ENCODE measurements around the gene ADGRA1. TPM values are rescaled to one million over a fixed set of nuclear protein-coding genes. Genes with fewer than 3 reads are reported as not detected.

ADGRA1 gene, protein sequence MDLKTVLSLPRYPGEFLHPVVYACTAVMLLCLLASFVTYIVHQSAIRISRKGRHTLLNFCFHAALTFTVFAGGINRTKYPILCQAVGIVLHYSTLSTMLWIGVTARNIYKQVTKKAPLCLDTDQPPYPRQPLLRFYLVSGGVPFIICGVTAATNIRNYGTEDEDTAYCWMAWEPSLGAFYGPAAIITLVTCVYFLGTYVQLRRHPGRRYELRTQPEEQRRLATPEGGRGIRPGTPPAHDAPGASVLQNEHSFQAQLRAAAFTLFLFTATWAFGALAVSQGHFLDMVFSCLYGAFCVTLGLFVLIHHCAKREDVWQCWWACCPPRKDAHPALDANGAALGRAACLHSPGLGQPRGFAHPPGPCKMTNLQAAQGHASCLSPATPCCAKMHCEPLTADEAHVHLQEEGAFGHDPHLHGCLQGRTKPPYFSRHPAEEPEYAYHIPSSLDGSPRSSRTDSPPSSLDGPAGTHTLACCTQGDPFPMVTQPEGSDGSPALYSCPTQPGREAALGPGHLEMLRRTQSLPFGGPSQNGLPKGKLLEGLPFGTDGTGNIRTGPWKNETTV
- total RNA-seq = not detected in 2 replicates

DNA sequence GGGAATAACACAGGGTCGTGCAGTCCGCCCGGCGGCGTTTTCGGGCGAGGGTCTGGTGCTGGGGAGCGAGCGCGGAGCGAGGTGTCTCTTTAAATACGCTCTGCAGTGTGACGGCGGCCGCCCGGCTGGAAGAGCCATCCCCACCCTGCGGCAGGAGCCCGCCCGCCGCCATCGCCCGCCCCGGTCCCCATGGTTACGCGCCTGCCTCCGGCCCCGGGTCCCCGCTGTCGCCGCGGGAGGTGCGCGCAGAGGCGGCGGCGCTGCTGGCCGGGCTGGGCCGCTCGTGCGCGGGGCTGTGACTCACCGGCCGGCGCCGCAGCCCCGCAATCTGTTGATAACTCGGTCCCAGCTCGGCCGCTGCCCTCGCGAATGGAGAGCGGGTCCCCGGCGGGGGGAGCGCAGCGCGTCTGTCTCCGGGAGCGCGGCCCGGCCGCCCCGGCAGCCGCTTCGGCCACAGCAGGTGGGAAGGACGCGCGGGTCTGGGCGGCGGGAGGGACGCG lies at the start of gene ADGRA1:
Gene ADGRA1 (plus strand): TSS at position 246 of the 500 bp plus-strand sequence. CDS start 986 bp downstream, outside the sequence.

DNA sequence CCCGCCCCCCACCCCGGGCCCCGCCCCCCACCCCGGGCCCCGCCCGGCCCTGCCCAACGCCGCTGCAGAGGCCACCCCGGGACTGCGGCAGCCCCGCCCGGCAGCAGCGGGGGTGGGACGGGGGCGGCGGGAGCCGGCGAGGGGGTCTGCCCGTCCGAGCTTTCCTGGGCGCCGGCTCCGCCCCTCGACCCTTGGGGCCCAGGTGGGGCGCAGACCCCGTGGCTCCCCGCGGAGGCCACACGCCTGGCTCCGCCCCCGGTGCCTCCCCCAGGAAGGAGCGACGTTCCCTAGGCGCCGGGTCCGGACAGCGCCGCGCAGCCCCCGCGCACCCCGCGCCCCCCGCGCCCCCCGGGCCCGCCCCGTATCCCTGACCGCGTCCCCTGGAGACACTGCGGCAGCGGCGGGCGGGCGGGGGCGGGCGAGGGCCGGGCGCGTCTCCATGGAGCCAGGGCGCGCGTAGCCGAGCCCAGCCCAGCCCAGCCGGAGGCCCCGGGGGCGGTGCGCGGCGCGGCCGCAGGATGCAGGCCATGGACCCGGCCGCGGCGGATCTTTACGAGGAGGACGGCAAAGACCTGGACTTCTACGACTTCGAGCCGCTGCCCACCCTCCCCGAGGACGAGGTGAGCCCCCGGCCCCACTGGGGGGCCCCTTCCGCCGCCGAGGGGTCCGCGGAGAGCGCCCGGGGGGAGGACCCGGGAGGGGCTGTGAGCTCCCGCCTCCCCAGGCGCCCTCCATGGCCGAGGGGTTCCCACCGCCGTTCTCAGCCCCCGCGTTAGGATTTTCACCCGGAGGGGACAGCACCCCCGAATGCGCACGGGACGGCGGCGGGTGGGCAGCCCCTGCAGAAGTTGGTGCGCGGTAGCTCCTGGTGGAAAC lies 72.5 kb downstream of the ADGRA1 start, which contains the start of gene KNDC1:
Gene KNDC1 (plus strand): TSS at position 270 of the 876 bp plus-strand sequence. CDS start 249 bp downstream, at position 519.

Other genes starting within 250 kb of the ADGRA1 start
- gene CFAP46, start 145.4 kb upstream of the ADGRA1 start, total RNA-seq = 0.81 TPM in 1 of 2 replicates, not detected in the other
- gene KNDC1, start 72.3 kb downstream of the ADGRA1 start, total RNA-seq = 0.36 and 0.49 TPM in 2 replicates
- not detected in 2 replicates for gene UTF1, start 142.3 kb downstream of the ADGRA1 start, total RNA-seq
- not detected in 2 replicates for gene VENTX, start 149.9 kb downstream of the ADGRA1 start, total RNA-seq
- gene ADAM8, start 188.9 kb downstream of the ADGRA1 start, total RNA-seq = 0.32 TPM in 1 of 2 replicates, not detected in the other
- gene TUBGCP2, start 220.9 kb downstream of the ADGRA1 start, total RNA-seq = 36.1 and 42.4 TPM in 2 replicates
- gene ZNF511, start 221.0 kb downstream of the ADGRA1 start, total RNA-seq = 24.2 and 27.1 TPM in 2 replicates
- not detected in 2 replicates for gene CALY, start 249.0 kb downstream of the ADGRA1 start, total RNA-seq

All from cardiac atrium fibroblast (primary cell).